CD4-positive, CD25-positive, alpha-beta regulatory T cell (primary cell): ENCODE measurements around the gene MYOM1. TPM values are rescaled to one million over a fixed set of nuclear protein-coding genes. Genes with fewer than 3 reads are reported as not detected.

Experiments
- ATAC-seq, 2 donors: fragments of 150-1000 bp; cut with Tn5 transposase; one replicate each; pipeline ENCODE4 v1.10.0; 2021; ENCODE audit warnings: low read depth in 2 of 2, moderate number of reproducible peaks in 2 of 2, moderate library complexity in 1 of 2
- DNase-seq, 3 donors: peaks; one replicate each; pipeline versions ENCODE4 v3.0.0 to v3.0.0-alpha.2; 2012 to 2022; ENCODE audit warnings: mixed read lengths in 1 of 3
- H3K27ac ChIP-seq: one replicate; pipeline ENCODE4 v1.7.0; 2013; ENCODE audit warnings: mild to moderate bottlenecking, low read length; ENCODE audit not compliant: insufficient read depth, poor library complexity, severe bottlenecking
- H3K27me3 ChIP-seq: one replicate; pipeline ENCODE4 v1.7.0; 2013; ENCODE audit warnings: low read length; ENCODE audit not compliant: control insufficient read depth, insufficient read depth
- H3K36me3 ChIP-seq: one replicate; pipeline ENCODE4 v1.7.0; 2013; ENCODE audit warnings: mild to moderate bottlenecking, low read length, moderate library complexity; ENCODE audit not compliant: control insufficient read depth, insufficient read depth
- H3K4me1 ChIP-seq: 2 replicates; pipeline ENCODE4 v1.7.0; 2013; ENCODE audit warnings: mild to moderate bottlenecking, low read length; ENCODE audit not compliant: insufficient read depth, control insufficient read depth, poor library complexity, severe bottlenecking
- H3K4me3 ChIP-seq: one replicate; pipeline ENCODE4 v1.7.0; 2013; ENCODE audit warnings: low read depth, mild to moderate bottlenecking, low read length, moderate library complexity
- H3K9me3 ChIP-seq, 2 experiments: 1 replicate in 1 of 2; 2 replicates in 1 of 2; pipeline ENCODE4 v1.7.0; 2013; ENCODE audit warnings: low read length in 2 of 2, mild to moderate bottlenecking in 1 of 2, moderate library complexity in 1 of 2; ENCODE audit not compliant: control insufficient read depth in 2 of 2
- H3K27ac Mint-ChIP-seq, 3 donors: one replicate each; pipeline ENCODE4 v1.8.0; 2020 to 2022; ENCODE audit warnings: mild to moderate bottlenecking in 3 of 3, mixed read lengths in 3 of 3, moderate library complexity in 2 of 3
- H3K27me3 Mint-ChIP-seq: one replicate; pipeline ENCODE4 v1.8.0; 2022; ENCODE audit warnings: mild to moderate bottlenecking, mixed read lengths
- H3K36me3 Mint-ChIP-seq: one replicate; pipeline ENCODE4 v1.8.0; 2020; ENCODE audit warnings: mixed read lengths
- H3K4me1 Mint-ChIP-seq, 4 donors: one replicate each; pipeline ENCODE4 v1.8.0; 2020 to 2022; ENCODE audit warnings: mixed read lengths in 4 of 4, mild to moderate bottlenecking in 1 of 4
- H3K4me3 Mint-ChIP-seq, 4 donors: one replicate each; pipeline ENCODE4 v1.8.0; 2020 to 2022; ENCODE audit warnings: mild to moderate bottlenecking in 4 of 4, mixed read lengths in 4 of 4, moderate library complexity in 3 of 4
- H3K9me3 Mint-ChIP-seq, 7 donors: one replicate each; pipeline ENCODE4 v1.8.0; 2020 to 2022; ENCODE audit warnings: mixed read lengths in 7 of 7, mild to moderate bottlenecking in 3 of 7, moderate library complexity in 2 of 7
- polyA plus RNA-seq, 4 donors: library from polyadenylated mRNA; unstranded; fragments of 300-500 nt; fragmentation: Illumina TruSeq; gene quantifications; one replicate each; pipeline ENCODE4 v1.2.3, GENCODE V29; 2021
- total RNA-seq: library from RNA; stranded (reverse); gene quantifications from one replicate; pipeline ENCODE4 v1.2.3, GENCODE V29; 2022

The MYOM1 gene
- total and polyA plus RNA-seq, 5 donors from 2014 or later = 0.03 to 1.4 (median 0.49) TPM

DNA sequence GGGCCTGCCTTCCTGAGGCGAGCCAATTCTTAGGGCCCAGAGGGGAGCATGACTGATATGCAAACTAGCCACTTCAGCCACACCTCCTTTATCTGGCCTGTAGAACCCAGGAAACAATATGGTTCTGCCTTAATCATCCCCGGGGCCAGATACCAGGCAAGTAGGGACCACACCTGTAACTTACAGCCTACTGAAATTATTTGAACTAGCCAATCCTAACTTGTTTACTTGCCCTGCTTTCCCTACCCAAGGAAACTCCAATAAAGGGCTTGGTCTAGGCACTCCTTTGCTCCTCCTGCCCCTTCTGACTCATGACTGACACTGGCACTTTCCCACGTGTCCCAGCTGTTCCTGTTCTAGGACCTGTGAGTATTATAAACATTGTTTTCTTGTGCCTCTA lies 57.6 kb downstream of the MYOM1 start:
- no peak for DNase-seq
- Mint-ChIP-seq H3K36me3 (peaks cover 20% of the 10 kb centered on the region), H3K4me3 (no peak overlapping the region), H3K9me3 (no peaks in the 10 kb centered on the region), H3K27me3 (peaks cover 10% of the 10 kb centered on the region), H3K27ac (no peak overlapping the region), H3K4me1 (no peaks in the 10 kb centered on the region)
- no peak for ATAC-seq
- no peaks in the 10 kb centered on the region for H3K36me3 ChIP-seq
- H3K4me1 ChIP-seq = no peaks in the 10 kb centered on the region
- H3K9me3 ChIP-seq = no peaks in the 10 kb centered on the region
- H3K4me3 ChIP-seq = no peak overlapping the region
- H3K27me3 ChIP-seq = no peaks in the 10 kb centered on the region
- no peak overlapping the region for H3K27ac ChIP-seq

DNA sequence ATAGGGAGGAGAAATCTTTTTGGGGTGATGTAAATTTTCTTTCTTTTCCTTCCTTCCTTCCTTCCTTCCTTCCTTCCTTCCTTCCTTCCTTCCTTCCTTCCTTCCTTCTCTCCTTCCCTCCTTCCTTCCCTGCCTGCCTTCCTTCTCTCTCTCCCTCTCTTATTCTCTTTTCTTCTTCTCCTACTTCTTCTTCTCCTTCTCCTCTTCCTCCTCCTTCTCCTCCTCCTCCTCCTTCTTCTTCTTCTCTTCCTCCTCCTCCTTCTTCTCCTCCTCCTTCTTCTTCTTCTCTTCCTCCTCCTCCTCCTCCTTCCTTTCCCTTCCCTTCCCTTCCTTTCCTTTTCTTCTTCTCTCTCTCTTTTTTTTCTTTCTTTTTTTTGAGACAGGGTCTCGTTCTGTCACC lies 59.9 kb downstream of the MYOM1 start:
- ATAC-seq (no peak), DNase-seq (no peak)
- Histone ChIP-seq H3K27me3 (no peaks in the 10 kb centered on the region), H3K36me3 (no peaks in the 10 kb centered on the region), H3K27ac (no peak overlapping the region), H3K9me3 (no peaks in the 10 kb centered on the region), H3K4me3 (no peak overlapping the region), H3K4me1 (no peaks in the 10 kb centered on the region)
- Mint-ChIP-seq H3K4me3 (no peak overlapping the region), H3K36me3 (peaks cover 13% of the 10 kb centered on the region), H3K4me1 (no peaks in the 10 kb centered on the region), H3K27me3 (peaks cover 19% of the 10 kb centered on the region), H3K27ac (no peak overlapping the region), H3K9me3 (no peaks in the 10 kb centered on the region)

DNA sequence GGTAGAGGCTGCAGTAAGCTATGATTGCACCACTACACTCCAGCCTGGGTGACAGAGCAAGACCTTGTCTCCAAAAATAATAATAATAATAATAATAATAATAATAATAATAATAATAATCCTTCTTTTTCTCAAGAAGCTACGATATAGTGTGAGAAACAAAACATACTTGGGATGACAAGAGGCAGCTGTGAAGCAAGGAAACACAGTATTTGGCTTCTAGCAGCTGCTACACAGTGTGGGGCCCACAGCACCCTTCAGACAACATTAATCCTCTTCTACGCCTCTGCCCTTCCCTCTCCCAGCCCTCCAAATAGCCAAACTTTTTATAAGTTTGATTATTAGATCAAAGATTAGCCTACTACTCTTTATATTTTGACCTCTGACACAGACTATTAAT lies 62.2 kb downstream of the MYOM1 start:
- no peak overlapping the region for H3K27ac ChIP-seq
- no peak for ATAC-seq

DNA sequence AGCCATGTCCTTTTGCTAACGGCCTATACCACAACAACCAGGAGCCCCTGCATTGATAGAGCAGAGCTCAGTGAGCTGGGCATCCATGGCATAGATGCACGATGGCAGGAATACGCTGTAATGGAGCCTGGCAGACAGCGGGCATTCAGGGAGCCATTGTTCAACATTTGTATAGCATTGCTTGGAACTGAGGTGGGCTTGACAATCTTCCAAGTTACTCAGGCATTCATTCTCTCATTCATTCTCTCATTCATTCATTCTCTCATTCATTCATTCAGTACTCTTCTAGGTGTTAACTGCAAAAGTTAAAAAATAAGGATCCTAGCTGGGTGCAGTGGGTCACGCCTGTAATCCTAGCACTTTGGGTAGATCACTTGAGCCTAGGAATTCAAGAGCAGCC lies 62.7 kb downstream of the MYOM1 start:
- Mint-ChIP-seq H3K36me3 (peaks cover 3% of the 10 kb centered on the region), H3K9me3 (no peaks in the 10 kb centered on the region), H3K4me3 (no peak overlapping the region), H3K27ac (no peak overlapping the region), H3K4me1 (no peaks in the 10 kb centered on the region), H3K27me3 (peaks cover 13% of the 10 kb centered on the region)
- ATAC-seq (no peak), DNase-seq (no peak)
- Histone ChIP-seq H3K4me3 (no peak overlapping the region), H3K27me3 (no peaks in the 10 kb centered on the region), H3K36me3 (no peaks in the 10 kb centered on the region), H3K4me1 (no peaks in the 10 kb centered on the region), H3K27ac (no peak overlapping the region), H3K9me3 (no peaks in the 10 kb centered on the region)

More for the DNA sequence above, 62.2 kb downstream of the MYOM1 start:
- H3K9me3 Mint-ChIP-seq = no peaks in the 10 kb centered on the region
- peaks cover 3% of the 10 kb centered on the region for H3K36me3 Mint-ChIP-seq
- H3K4me1 Mint-ChIP-seq = no peaks in the 10 kb centered on the region
- no peak overlapping the region for H3K4me3 ChIP-seq
- H3K27me3 ChIP-seq = no peaks in the 10 kb centered on the region
- DNase-seq = no peak
- H3K27ac Mint-ChIP-seq = no peak overlapping the region
- no peaks in the 10 kb centered on the region for H3K9me3 ChIP-seq
- no peak overlapping the region for H3K4me3 Mint-ChIP-seq
- H3K27me3 Mint-ChIP-seq = peaks cover 15% of the 10 kb centered on the region
- H3K4me1 ChIP-seq = no peaks in the 10 kb centered on the region
- no peaks in the 10 kb centered on the region for H3K36me3 ChIP-seq

DNA sequence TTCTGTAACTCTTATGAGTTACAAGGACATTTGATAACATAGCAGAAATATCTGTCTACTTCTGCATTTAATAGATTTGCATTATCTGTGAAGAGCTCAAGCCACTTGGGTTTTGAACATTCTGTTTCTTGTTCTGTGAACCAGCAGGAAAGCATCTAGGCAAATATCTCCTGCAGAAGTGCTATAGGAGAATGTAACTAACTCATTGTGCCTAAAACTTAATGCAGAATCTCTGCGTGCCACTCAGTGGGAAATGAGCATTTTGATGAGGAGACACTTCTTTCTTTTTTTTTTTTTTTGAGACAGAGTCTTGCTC lies 63.5 kb downstream of the MYOM1 start:
- Histone ChIP-seq H3K27me3 (no peaks in the 10 kb centered on the region), H3K4me1 (no peaks in the 10 kb centered on the region), H3K4me3 (no peak overlapping the region), H3K36me3 (no peaks in the 10 kb centered on the region), H3K9me3 (no peaks in the 10 kb centered on the region), H3K27ac (no peak overlapping the region)
- Mint-ChIP-seq H3K4me1 (no peaks in the 10 kb centered on the region), H3K9me3 (no peaks in the 10 kb centered on the region), H3K36me3 (peaks cover 3% of the 10 kb centered on the region), H3K27me3 (peaks cover 11% of the 10 kb centered on the region), H3K27ac (no peak overlapping the region), H3K4me3 (no peak overlapping the region)
- no peak for ATAC-seq
- no peak for DNase-seq

DNA sequence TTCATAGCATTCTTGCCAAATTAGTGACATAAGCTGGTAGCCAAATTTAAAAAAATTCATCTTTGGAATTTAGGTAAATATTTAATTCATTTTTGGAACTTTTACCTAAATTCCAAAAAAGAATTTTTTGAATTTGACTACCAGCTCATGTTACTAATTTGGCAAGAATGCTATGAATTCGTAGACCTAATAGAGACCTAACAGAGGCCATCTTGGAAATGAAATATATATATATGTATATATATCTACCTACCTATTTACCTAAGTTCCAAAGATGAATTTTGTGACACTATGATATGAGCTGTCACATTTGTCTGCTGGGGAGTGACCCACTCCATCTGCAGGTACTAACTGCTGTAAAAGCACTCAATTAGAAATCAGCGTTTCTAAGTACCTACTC lies 65.6 kb downstream of the MYOM1 start:
- Mint-ChIP-seq H3K27me3 (peaks cover 23% of the 10 kb centered on the region), H3K27ac (peak overlapping the region in 1 of 3 donors; percentile 15), H3K4me1 (no peaks in the 10 kb centered on the region), H3K4me3 (no peak overlapping the region), H3K36me3 (no peaks in the 10 kb centered on the region), H3K9me3 (no peaks in the 10 kb centered on the region)
- Histone ChIP-seq H3K4me3 (no peak overlapping the region), H3K27ac (no peak overlapping the region), H3K36me3 (no peaks in the 10 kb centered on the region), H3K27me3 (no peaks in the 10 kb centered on the region), H3K9me3 (no peaks in the 10 kb centered on the region), H3K4me1 (no peaks in the 10 kb centered on the region)
- DNase-seq (no peak), ATAC-seq (no peak)

DNA sequence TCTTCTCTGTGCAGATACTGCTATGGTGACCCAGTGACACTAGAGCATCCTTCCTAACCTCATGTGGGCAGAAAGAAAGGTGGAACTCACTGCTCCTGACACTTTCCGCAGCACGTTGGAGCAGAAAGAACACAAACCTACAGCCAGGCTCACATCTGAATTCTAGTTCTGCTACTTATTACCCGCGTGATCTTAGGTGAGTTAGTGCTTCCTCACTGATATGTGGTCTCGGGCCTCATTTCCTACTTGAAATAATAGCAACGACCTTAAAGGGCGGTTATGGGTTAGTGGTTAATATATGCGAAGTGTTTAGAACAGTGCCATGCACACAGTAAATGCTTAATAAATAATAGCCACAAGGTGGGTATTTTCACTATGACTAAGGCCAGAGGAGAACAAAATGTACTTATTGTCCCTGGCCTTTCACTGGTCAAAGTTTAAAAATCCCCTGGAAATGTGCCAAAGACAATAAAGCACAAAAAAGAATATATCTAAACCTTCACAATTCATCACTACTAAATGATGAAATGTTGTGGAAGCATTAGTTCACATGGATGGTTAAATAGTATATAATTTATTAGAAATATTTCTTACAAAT lies 66.6 kb downstream of the MYOM1 start:
- H3K27ac Mint-ChIP-seq = peak overlapping the region in 1 of 3 donors; percentile 81
- Histone ChIP-seq H3K27me3 (no peaks in the 10 kb centered on the region), H3K27ac (no peak overlapping the region), H3K4me3 (no peak overlapping the region), H3K9me3 (no peaks in the 10 kb centered on the region), H3K4me1 (no peaks in the 10 kb centered on the region), H3K36me3 (no peaks in the 10 kb centered on the region)
- no peaks in the 10 kb centered on the region for H3K36me3 Mint-ChIP-seq
- DNase-seq (no peak), ATAC-seq (no peak)
- no peak overlapping the region for H3K4me3 Mint-ChIP-seq
- no peaks in the 10 kb centered on the region for H3K4me1 Mint-ChIP-seq
- no peaks in the 10 kb centered on the region for H3K9me3 Mint-ChIP-seq
- peaks cover 23% of the 10 kb centered on the region for H3K27me3 Mint-ChIP-seq

DNA sequence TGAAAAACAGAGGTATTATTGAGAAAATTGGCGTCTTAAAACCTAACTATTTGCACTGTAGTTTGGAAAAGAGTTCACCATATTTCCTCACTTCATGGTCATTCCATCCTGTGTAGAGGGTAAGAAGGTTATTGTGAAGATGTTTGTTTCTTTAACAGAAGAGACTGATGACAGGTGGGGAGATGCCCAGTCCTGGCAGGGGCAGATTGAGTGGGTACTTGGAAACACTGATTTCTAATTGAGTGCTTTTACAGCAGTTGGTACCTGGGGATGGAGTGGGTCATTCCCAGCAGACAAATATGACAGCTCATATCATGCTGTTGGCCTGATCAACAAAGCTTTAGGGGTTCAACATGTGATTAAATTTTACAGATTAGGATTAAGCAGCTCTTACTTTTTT lies 67.5 kb downstream of the MYOM1 start:
- DNase-seq (no peak), ATAC-seq (no peak)
- Mint-ChIP-seq H3K27ac (no peak overlapping the region), H3K9me3 (no peaks in the 10 kb centered on the region), H3K36me3 (no peaks in the 10 kb centered on the region), H3K27me3 (peaks cover 27% of the 10 kb centered on the region), H3K4me1 (no peaks in the 10 kb centered on the region), H3K4me3 (no peak overlapping the region)
- H3K9me3 ChIP-seq = no peaks in the 10 kb centered on the region
- H3K36me3 ChIP-seq = no peaks in the 10 kb centered on the region
- no peaks in the 10 kb centered on the region for H3K4me1 ChIP-seq
- H3K27me3 ChIP-seq = no peaks in the 10 kb centered on the region
- no peak overlapping the region for H3K4me3 ChIP-seq
- no peak overlapping the region for H3K27ac ChIP-seq
